ENCODE results near the gene SCFD2. TPM values are rescaled to one million over a fixed set of nuclear protein-coding genes. Genes with fewer than 3 reads are reported as not detected.

The SCFD2 gene
- total RNA-seq, result 37.4 TPM

DNA sequence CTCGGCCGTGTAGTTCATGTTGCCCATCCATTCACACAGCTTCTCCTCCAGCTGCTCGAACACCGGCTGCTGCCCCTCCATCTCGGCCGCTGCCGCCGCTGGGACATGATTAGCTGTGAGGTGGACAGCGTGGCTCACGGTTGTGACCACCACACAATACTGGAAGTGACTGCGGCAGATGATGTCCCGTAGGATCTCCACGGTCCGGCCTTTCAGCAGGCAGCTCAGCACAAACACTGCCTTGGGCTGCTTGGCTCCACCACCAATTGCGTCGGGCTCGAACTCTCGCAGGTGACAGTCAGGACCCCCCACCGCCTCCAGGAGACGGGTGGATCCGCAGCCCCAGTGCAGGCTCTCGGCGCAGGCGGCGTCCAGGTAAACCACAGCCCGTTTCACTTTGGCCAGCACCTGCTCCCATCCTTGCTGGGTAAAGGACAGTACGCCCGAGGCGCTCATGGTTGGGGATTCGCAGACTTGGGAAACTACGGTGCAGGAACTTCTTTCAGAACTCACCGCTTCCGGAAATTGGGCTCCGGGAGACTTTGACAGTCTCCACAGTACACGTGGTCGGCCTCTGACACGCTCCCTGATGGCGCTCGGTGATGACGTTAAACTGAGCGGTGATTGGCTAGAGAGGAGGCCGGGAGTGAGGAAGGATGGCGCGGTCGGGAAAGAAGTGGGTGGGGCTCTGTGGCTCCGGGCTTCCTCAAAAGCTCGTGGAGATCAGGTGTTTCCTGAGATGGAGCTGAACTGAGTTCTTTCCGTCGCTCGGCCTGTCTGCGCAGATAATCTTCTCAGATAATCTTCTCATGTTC, at the start of gene SCFD2:
Gene SCFD2 (minus strand): TSS at position 576 of the 815 bp plus-strand sequence.

GRCh38 chr4:53377319-53378170, 11.7 kb upstream of the SCFD2 start, which contains the start of gene FIP1L1:
Gene FIP1L1, plus strand, starts transcription at chr4:53377641. Its CDS starts 198 bp downstream, at chr4:53377839.

GRCh38 chr4:52861879-52862616, 503.8 kb downstream of the SCFD2 start, which contains the start of gene RASL11B:
Gene RASL11B, plus strand, starts transcription at chr4:52862317. Its CDS starts 191 bp downstream, at chr4:52862508.

Other genes starting within 250 kb of the SCFD2 start
- 82.8 TPM for gene FIP1L1, start 11.6 kb upstream of the SCFD2 start, total RNA-seq
- gene LNX1, start 225.4 kb upstream of the SCFD2 start, total RNA-seq, result 12.3 TPM